ENCODE results near the gene CC2D1A.
A peak's percentile ranks its signal among the peaks of the same experiment; 100 is the strongest.
"Not testable (repeated sequence)": the region's sequence is repeated elsewhere in the genome, so short reads cannot be mapped to it uniquely, and the experiment has no call there.

The CC2D1A gene

DNA sequence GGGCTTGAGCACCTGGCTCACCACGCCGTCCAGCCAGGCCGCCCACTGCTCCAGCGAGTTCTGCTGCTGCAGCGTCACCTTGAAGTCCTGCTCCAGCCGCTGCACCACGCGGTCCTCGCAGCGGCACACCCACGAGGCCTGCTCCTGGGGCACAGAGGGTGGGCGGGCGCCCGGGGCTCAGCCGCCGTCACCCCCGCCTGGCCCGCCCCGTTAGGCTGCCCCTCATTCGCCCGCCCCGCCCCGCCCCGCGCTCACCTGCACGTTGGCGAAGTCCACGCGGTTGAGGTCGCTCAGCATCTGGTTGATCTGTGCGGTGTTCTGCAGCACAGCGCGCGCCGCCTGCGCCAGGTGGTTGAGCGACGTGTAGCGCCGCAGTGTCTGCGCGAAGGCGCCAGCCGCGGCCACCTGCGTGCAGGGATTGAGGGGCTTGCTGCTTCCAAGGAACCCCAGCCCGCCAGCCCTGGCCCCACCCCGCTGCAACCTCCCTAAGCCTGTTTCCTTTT is 57.7 kb downstream of the CC2D1A start:
- no peak for DNase-seq

DNA sequence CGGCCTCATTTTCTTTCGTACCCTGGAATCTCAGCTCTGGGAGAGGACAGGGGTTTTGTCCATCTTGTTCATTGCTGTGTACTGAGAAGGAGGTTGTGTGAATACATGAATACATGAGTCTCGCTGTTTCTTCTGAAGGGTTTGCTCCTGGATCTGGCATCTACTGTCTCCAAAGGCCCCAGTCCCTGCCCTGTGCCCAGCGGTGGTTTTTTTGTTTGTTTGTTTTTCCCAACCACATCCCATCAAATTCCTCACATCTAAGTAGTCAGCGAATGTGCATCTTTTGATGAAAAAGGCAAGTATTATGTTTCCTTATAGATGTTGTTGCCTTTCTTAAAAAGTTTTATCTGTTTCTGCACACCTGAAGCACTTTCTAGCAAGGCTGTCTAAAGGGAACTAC is 58.8 kb downstream of the CC2D1A start:
- no peak for DNase-seq

DNA sequence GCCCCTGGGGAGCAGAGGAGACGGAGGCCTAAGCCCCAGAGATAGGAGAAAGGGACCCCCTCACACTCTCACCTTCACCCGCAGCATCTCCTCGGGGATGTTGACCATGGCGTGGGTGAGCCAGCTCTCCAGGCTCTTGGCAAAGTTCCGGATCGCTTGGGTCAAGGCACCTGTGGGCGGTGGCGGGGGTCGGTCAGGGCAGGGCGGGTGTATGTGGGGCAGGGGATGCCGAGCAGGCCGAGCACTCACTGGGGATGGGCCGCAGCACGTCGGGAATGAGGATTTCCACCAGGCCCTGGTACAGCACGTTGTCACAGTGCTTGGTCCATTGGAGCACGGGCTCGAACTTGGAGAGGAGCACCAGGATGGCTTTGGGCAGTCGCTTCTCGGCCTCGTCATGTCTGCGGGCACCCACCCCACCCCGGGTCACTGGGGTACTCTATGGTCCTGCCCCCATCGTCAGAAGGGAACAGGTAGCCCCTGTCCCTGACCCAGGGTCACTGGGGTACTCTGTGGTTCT is 59.4 kb downstream of the CC2D1A start:
- no peak for DNase-seq

DNA sequence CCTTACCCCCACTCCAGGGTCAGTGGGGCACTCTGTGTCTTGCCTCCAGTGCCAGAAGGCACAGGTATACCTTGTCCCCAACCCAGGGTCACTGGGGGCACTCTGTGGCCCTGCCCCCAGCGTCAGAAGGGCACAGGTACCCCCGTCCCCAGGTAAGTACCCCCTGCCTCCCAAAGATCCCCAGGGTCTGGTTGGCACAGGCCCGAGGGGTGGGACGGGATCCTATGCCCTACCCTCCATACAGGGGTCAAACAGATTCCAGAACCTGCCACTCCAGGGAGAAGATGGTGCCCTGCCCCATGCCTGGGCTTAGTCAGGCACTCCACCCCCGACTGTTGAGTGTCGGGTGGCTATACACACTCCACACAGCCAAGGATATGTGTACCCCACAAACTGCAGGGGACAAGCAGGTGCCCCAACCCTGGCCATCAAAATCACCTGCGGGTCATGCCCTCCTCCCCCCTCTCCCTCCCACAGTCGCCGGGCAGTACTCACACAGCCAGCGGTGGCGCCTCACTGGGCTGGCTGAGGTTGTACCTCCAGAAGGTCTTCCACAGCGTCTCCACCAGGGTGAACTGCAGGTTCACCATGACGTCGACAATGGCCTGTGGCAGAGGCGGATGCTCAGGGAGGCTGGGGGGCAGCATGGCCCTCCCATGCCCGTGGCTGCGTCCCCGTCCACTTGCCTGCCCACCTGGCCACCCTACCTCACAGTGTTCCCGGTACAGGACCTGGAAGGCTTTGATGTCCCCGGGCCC is 60.1 kb downstream of the CC2D1A start:
- DNase-seq = no peak

DNA sequence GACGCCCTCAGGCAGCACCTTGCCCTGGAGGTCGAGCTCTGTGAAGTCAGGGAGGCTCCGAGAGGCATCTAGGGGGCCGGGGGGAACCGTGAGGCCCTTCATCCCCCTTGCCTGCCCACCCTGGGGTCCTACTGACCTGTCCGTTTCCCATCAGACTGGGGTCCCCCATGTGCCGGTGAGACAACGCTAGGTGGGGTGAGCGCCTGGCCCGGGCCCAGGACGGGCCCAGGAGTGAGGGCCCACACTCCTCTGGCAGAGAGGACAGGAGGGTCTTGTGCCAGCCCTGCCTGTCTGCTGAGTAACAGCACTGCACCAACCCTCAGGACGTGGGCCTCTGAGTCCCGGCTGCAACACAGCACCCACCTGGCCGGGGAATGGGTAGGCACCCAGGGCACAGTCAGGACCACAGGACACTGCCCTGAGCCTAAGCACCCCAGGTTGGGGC is 60.7 kb downstream of the CC2D1A start:
- DNase-seq = no peak

DNA sequence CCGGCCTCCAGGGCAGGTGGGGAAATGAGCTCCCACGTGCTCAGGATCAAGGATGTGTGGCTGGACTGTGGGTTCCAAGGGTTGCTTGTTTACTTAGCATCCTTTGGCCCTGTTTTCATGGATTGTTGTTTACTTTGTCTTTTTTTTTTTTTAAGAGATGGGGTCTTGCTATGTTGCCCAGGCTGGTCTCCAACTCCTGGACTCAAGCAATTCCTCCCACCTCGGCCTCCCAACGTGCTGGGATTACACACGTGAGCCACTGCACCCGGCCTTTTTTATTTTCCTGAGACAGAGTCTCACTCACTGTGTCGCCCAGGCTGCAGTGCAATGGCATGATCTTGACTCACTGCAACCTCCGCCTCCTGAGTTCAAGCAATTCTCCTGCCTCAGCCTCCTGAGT is 61.2 kb downstream of the CC2D1A start:
- not testable (repeated sequence) for DNase-seq

DNA sequence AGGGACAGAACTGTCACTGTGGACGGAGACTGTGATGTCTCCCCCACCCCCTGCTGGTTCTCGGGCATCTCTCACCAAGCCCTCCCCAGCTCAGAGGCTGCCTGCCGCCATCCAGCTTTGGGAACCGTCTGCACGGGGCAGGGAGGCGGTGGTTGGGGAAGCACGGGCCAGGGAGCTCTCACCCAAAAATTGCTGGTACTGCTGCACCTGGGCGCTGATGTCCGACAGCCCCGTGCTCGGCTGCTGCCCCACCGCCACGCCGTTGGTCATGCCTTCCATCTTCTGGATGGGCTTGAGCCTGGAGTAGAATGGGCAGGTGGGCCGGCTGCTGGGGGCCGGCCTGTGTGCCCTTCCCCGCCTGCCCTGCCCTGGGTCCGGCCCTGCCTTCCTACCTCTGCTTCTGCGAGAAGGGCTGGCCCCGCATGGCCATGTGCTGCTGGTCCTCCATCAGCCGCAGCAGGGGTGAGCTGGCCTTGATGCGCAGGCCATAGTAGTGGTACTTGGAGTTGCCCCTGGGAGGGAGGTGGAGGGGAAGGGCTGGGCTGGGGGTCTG is 62.5 kb downstream of the CC2D1A start:
- no peak for DNase-seq

DNA sequence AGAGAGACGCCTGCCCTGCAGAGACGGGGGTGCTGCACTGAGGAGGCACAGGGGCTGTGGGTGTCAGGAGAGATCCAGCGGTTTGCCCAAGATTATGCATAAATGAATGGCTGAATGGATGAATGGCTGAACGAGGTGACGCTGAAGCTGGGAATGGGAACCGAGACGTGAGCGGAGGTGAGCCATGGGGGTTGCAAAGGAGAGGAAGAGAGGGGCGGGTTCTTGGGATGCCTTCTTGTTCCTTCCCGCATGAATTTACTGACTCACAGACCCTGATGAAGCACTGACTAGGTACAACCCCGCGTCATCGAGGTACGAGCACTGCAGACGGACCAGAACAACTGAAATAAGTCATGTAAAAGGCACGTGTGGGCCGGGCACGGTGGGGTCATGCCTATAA is 63.0 kb downstream of the CC2D1A start:
- no peak for DNase-seq

DNA sequence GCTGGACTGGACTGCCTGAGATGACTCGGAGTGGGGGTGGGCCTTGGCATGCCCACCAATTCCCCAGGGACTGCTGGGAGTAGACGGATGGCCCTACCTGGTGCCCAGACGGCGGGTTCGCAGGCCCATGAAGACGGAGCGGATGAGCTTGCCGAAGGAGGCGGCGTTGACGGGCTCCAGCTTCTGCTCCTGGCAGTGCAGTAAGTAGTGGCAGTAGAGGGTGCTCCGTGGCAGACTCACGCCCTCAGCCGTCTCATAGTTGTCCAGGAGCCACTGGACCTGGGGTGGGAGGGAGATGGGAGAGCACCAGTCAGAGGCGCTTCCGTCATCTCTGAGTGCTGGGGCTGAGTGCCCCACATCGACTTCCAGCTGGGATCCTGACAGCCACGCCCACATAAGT is 63.9 kb downstream of the CC2D1A start:
- DNase-seq = no peak

DNA sequence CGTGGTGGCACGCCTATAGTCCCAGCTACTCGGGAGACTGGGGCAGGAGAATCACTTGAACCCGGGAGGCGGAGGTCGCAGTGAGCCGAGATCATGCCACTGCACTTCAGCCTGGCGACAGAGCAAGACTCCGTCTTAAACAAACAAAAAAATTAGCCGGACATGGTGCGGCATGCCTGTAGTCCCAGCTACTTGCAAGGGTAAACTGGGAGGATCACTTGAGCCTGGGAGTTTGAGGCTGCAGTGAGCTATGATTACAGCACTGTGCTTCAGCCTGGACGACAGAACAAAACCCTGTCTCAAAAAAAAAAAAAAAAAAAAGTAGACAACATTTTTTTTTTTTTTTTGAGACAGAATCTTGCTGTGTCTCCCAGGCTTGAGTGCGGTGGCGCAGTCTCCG is 65.9 kb downstream of the CC2D1A start:
- DNase-seq = not testable (repeated sequence)

DNA sequence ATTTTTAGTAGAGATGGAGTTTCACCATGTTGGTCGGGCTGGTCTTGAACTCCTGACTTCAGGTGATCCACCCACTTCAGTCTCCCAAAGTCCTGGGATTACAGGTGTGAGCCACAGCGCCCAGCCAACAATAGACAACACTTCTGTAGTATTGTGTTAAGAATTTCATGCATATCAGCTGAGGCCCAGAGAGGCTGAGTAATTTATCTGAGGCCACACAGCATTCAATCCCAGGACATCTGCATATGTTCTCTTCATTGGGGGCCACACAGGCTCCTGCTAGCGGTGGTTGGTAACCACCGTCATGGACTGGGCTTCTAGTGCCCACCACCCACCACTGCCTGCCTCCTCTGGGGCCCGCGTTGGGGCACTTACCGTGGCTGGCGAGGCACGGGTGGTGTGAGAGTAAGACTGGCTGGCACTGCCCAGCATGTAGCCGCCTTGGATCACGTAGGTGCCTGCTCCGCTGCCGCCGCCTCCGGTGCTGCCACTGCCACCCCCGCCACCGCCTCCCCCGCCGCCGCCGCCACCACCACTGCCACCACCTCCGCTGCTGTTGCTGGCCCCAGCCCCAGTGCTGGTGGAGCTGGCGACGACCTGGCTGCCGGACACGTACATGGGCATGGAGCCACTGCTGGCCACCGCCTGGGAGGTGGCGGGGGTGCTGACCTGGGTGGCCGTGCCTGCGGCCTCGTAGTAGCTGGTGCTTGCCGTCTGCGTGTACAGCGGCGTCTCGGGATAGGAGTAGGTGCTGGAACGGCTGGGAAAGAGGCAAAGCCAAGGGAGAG is 66.6 kb downstream of the CC2D1A start:
- DNase-seq = no peak

DNA sequence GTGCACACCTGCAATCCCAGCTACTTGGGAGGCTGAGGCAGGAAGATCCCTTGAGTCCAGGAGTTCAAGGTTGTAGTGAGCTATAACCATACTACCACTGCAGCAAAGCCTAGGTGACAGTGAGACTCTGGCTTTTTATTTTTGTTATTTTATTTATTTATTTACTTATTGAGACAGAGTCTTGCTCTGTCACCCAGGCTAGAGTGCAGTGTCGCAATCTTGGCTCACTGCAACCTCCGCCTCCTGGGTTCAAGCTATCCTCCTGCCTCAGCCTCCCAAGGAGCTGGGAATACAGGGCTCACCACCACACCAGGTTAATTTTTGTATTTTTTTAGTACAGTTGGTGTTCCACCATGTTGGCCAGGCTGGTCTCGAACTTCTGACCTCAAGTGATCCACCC is 67.5 kb downstream of the CC2D1A start:
- DNase-seq = not testable (repeated sequence)

DNA sequence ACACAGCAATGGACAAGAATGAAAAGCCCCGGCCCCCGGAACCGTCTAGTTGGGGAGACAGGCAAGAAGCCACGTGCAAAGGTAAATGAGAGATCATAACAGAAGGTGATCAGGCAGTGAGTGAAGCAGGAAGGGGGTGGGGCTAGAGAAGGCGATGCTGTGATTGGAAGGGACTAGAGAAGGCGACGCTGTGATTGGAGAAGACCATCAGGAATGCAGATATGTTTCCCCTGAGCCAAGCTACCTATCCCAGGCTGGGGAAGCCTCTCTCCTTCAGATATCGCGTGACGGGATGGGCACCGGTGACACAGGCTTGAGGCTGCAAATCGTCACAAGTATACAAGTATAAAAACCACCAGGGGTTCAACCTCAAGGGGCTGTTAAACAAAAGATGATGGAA is 68.1 kb downstream of the CC2D1A start:
- peak; percentile 23 to 48 for DNase-seq

DNA sequence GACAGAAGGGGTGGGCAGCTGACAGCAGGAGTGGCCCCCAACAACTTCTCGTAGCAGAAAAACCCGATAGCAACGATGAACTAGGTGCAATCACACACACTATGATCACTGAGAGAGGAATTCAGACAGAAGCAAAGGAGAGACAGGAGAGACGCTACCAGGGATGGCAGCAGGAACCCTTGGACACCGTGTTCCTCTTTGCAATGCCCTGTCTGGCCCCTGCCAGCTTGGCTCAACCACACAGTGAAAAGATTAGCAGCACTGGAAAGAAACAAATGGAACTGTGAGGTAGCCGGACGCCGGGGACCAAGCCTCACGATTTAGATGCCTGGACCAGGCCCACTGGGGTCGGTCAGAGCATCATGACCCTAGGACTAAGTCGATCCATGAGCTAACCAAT is 69.9 kb downstream of the CC2D1A start:
- no peak for DNase-seq

DNA sequence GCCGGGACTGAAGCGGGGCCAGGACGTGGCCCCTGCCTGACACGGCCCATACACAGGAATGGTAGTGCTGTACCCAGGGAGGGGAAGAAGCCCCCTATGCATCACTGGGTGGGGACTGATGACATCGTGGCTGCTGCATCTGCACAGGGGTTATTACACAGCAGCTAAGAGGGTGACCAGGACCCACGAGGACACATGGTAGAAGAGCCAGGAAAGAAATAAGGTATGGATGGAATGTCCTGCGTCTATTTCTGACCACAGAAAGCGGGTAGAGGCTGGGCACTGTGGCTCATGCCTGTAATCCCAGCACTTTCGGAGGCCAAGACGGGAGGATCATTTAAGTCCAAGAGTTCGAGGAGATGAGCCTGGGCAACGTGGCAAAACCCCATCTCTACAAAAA is 70.4 kb downstream of the CC2D1A start:
- no peak for DNase-seq

DNA sequence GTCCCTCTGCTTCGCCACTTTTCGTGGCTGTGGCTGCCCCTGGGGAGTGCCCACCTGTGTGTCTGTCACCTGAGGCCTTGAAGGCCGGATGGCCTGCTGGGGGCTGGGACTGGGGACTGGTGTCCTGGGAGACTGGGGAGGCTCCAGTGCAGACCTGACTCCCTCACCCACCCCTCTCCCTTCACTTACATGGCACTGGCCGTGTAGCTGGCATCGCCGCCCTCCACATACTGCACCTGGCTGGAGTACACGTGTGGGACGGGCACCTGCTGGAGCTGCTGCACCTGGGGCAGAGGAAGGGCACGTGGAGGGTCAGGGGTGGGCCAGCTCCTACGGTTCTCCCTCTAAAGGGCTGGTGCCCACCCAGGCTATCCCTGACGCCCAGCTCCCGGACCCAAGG is 71.8 kb downstream of the CC2D1A start:
- no peak for DNase-seq

DNA sequence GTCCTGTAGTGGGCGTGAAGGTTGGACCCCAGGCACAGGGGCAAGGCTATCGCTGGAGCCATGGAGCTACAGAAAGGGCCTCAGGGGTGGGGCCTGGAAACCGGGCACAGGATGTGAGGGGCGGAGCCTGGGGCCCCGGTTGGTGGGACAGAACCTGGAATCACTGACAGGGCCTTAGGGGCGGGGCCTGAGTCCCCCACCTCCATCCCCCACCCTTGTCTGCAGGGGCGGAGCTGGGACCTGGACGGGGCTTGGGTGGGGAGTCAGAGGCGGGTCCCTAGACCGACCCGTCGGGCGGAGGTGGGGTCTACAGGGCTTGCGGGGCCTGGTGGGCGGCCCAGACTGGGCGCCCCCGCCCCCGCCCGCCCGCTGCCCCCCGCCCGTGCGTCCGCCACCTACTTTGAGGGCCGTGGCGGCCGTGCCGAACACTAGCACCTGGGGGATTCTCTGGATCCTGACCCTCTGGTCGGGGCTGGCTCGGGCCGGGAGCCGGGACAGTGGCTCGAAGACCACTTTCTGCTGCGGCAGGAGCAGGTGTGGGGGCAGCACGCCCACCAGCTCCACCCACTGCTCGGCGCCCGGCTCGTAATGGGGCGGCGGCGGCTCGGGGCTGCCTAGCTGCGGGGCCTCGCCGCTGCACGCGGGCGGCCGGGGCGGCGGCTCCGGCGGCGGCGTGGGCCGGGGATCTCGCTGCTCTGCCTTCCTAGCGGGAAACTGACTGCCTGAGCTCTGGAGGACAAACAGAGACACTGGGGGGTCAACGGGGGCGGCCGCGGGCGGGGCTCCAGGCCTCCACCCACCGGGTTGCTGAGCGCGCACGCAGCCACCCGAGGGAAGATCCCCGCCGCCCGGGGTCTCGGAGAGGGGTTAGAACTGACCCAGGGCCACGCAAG is 72.6 kb downstream of the CC2D1A start:
- DNase-seq = no peak

DNA sequence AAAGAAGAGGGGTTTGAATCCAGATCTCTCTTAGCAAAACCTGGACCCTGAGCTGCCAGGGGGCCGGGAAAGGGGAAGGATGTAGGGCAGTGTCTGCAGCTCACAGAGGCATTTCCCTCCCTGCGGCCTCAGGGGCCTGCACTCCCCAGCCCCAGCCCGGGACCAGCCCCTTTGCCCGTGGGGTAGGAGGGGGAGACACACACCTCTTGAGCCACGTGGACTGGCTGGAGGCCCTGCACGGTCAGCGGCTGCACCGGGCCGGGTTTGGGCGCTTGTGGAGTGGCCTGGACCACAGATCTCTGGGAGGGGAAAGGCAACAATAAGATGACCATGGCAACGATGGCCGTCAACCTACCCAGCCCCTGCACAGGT is 73.2 kb downstream of the CC2D1A start:
- DNase-seq = no peak

DNA sequence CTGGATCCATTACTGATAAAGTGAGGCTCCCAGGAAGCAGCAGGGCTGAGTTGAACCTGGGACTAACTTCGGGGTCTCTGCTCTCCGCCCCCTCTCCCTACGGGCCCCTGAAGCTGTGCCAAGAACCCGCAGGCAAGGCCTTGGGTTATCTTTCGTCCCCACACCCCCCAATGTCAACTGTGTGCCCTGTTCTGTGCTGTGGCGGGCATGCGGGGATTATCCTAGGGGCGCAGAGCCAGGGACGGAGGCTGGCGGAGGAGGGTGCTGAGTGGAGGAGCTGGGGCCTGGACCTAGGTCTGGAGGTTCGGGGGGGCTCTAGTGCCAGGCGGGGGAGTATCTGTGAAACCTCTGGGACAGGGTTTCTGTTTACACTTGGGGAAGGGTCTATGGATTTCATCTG is 73.7 kb downstream of the CC2D1A start:
- no peak for DNase-seq

DNA sequence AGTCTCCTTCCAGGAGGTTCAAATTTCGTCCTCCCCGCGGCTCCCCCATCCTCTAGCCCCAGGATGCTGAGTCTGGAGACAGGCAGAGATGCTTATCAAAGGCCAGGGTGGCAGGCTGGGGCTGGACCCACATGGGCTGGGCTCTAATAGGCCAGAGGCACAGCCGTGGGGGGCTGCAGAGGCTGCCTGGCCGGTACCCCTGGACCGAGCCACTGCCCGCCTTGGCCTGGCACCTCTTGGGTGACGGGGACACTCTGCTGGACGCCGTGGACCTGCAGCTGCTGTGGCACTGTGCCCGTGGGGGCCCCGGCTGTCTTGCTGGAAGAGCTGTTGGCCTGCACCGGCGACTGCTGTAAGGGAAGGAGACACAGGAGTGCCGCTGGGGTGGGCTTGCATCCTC is 74.3 kb downstream of the CC2D1A start:
- DNase-seq = no peak

Measured in stimulated activated CD4-positive, alpha-beta T cell treated with anti-CD3 and anti-CD28 coated beads, Interleukin-4, amount 100 ng/mL, for 4 hours (primary cell).